Tibial nerve (tissue), 4 donors: Measurements from ENCODE around the gene SKAP1.

Experiments used
- CTCF ChIP-seq, 5 experiments: fragments of 200-600 bp in 3 of 5; fragments of 450-650 bp in 2 of 5; sonication (generic) in 3 of 5; IDR thresholded peaks; one replicate each; pipeline ENCODE4 v1.5.1; 2016 to 2019; ENCODE audit warnings: antibody characterized with exemption in 5 of 5, mild to moderate bottlenecking in 3 of 5, moderate library complexity in 2 of 5
- EP300 ChIP-seq, 2 donors: sonication (generic); formaldehyde crosslinking; IDR thresholded peaks; one replicate each; pipeline ENCODE4 v1.6.1; 2017; ENCODE audit warnings: antibody characterized with exemption in 2 of 2, mild to moderate bottlenecking in 1 of 2
- POLR2A ChIP-seq, 2 donors: fragments of 450-650 bp; IDR thresholded peaks; one replicate each; pipeline ENCODE4 v1.6.1; 2017; ENCODE audit warnings: antibody characterized with exemption in 2 of 2, mild to moderate bottlenecking in 2 of 2, moderate library complexity in 2 of 2

DNA sequence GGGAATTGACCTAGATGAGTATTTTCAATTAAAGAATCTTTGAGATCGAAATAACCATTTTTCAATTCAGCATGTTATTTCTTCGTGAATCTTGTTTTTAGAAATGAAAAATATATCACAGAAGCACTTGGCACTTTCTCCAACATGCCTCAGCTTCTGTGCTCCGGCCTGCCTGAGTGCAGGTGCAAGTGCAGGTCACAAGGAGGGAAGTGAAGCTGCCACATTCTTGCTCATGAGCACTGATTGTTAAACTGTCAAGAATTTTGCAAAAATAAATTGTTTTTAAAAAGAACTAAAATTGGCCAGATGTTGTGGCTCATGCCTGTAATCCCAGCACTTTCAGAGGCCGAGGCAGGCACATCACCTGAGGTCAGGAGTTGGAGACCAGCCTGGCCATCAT, 38.3 kb upstream of the SKAP1 start:
- TF ChIP-seq CTCF (IDR thresholded peaks at IDR 0.05) (no peak), POLR2A (IDR thresholded peaks at IDR 0.05) (no peak), EP300 (IDR thresholded peaks at IDR 0.05) (no peak)
